Stimulated activated CD4-positive, alpha-beta T cell treated with anti-CD3 and anti-CD28 coated beads, Interleukin-1b, Interleukin-23, amount 100 ng/mL, for 1 hour (primary cell): ENCODE results near the gene PARVA.

Experiments used
- DNase-seq, 2 donors: peaks; one replicate each; pipeline ENCODE4 v3.0.0-alpha.2; 2020; ENCODE audit warnings: low read depth in 2 of 2

Gene PARVA

GRCh38 chr11:12376259-12377081 lies 901 bp upstream of the PARVA start:
- DNase-seq: no peak

GRCh38 chr11:12377824-12378593 lies 638 bp downstream of the PARVA start:
- DNase-seq: no peak

DNA sequence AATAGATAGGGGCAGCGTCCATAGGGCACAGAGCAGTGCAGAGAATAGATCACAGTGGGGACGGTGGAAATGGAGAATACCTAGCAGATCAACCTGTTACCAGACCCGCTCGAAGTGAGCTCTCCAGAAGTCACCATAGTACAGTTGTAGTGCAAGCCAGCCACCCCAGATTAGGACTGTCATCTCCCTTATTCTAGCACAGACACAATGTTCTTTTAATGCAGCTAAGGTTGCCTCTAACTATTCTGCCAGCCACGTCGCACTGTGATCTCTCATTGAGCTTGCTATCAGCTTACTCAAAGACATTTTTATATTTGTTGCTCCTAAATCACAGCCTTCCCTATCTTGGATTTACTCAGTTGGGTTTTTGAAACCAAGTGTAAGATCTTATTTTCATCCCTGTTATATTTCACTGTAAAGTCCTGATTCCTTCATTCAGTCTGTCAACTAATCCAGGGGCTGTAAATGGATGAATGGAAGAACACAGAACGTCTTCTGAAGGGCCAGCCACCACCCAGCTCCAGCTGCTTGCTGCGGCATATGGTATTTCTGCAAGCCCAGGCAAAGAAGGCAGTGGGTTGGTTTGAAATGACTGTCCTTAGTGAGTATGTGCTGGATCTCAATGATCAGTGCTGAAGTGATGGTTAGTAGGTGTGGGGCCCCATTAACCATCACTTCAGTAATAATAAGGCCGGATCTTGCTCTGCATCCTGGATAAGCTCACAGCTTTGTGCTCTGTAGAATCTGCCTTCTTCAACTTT lies 3.4 kb downstream of the PARVA start:
- no peak for DNase-seq

DNA sequence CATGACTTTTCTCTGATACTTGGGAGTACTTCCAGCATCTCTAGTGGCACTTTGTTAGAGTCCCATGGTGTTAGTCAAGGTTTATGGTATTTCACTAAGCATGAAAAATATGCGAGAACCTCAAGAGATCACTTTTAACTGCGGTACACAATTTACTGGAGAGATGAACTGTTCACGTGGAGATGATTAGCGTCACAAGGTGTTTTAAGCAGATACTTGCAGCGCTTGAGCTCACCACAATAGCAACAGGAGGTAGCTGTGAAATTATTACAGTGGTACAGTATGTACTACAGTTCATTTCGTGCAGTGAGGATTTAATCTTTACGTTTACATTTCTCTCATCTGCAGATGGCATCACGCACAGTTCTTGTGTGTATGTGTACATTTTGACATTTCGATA lies 4.5 kb downstream of the PARVA start:
- no peak for DNase-seq

GRCh38 chr11:12382451-12382850 lies 5.1 kb downstream of the PARVA start:
- DNase-seq: no peak

GRCh38 chr11:12386309-12386708 lies 8.9 kb downstream of the PARVA start:
- DNase-seq: no peak

DNA sequence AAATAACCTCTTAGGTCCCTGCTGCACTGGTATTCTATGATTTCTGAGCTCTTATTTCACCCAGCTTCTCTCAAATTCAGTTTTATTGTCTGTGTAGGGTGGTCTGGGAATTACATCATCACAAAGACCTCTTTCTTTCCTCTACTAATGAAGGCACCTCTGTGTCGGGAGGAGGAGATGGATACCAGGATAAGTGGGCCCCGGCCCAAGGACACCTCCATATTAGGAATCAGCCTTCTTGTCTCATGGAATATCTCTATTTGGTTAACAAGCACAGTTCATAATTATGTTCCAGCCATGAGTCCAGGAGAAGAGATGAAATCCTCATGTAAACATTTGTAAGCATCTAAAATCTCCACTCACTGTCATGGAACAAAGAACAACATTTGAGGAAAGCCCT lies 9.4 kb downstream of the PARVA start:
- no peak for DNase-seq

DNA sequence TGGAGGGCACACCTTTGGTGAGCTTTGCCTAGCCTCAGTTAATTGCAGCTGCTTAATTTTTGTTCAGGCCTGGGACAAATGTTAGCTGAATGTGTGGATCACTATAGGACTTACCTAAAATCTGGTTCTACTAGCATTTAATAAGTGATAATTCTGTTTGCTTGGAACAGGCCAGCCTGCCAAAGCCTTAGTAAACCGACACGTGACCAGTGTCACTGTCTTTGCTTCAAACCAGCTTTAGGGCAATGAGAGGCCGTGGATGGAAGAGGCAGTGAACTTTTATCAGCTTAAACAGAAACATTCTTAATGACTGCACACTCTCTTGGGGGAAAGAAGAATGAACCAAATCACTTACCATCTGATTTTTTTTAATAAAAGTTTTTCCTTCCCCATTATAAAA lies 10.8 kb downstream of the PARVA start:
- DNase-seq: no peak

- no peak for DNase-seq
Measured at GRCh38 chr11:12388939-12389670, 11.7 kb downstream of the PARVA start.

DNA sequence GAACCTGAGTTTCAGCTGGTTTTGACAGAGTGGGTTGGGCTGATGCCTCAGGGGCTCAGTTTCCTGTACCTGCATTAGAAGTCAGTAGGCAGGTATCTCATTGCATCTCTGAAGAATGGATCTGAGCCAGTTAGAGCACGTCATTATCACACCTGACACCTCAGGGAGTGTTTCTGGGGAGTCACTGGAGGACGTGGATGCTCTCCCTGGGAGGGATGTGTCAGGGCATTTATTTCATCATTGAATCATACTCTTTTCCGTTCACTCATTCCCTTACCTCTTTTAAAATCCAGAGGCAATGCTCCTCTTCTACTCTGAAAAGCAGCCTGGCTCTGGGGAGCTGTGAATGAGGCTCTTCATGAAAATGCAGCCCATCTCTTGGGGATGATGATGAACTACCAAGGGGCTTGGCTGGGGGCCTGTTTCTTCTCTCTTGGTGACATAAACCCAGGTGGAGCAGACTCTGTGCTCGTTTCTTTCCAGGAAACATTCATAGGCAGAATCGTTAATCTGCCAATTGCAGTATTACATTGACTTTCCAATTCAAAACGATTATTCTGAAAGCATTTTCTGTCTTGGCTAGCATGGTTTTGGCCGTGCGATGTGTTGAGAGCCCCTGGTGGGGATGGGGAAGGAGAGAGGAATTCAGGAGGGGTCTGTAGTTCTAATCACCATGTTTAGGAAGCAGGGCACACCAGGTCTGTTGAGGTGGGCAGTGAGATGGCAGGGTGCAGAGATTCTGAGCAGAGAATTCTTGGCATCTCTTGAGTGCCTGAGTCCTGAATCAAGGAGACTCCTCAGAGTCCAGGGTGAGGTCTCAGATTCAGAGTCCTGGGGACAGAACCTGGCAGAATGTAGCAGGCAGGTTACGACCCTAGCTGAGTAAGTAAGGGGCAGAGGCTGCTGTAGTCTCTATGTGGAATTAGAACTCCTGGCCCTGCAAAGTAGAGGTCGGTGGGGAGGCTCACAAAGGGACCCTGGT lies 12.6 kb downstream of the PARVA start:
- no peak for DNase-seq

DNA sequence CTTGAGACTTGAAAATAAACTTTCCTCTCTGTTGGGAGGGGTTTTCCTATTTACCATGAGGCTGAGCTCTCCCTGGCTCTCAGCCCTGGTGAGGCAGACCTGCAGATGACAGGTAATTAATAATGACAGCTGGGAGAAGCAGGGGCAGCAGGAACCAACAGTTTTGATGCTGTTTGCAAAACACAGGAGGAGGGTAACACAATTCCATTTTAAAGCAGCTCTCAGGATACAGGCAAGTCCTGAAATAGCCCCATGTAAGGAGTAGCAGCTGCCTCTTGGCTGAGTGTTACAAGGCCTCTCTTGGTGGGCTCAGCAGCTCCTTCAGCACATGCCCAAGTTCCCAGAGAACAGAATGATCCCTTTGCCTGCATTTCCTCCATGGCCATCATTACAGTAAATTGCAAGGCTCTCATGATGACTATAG lies 13.3 kb downstream of the PARVA start:
- no peak for DNase-seq

- no peak for DNase-seq
Measured at GRCh38 chr11:12392672-12393071, 15.3 kb downstream of the PARVA start.

GRCh38 chr11:12393691-12394090 lies 16.3 kb downstream of the PARVA start:
- no peak for DNase-seq

- DNase-seq: no peak
Measured at GRCh38 chr11:12394601-12395000, 17.2 kb downstream of the PARVA start.

- DNase-seq: no peak
Measured at GRCh38 chr11:12395333-12395732, 18.0 kb downstream of the PARVA start.

DNA sequence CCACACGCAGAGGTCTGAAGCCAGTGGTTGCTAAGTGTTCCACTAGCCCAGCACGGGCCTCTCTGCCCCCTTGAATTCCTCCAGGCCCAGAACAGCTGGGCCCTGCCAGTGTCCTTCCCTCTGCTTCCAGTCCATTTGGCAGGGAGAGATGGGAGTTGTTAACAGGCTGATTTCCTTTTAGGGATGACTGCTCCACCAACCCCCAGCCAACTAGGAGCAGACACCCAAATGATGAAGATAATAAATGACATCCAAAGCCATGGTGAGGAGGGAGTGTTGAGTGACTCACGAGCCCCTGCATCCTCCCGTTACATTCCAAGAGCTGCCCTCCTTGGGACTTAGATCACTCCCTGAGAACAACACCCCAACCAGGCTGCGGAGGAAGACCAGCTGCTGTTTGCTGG lies 20.6 kb downstream of the PARVA start:
- DNase-seq: no peak

DNA sequence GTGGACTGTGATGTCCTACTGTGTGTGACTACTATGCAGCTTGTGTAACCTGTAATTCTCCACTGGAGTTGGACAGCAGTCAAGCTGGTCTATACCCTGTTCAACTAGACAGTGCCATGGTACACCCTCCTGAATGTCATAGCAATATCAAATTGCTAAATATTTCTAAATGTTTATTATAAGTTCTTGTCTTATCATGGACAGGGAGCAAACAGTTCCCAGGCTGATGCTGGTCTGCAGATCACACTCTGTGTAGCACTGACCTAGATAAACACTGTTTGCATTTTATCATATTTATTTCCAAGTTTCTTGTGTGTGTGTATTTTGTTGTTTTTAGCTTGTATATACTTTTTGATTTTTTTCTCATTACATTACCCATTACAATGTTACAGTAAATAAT lies 22.0 kb downstream of the PARVA start:
- DNase-seq: no peak

DNA sequence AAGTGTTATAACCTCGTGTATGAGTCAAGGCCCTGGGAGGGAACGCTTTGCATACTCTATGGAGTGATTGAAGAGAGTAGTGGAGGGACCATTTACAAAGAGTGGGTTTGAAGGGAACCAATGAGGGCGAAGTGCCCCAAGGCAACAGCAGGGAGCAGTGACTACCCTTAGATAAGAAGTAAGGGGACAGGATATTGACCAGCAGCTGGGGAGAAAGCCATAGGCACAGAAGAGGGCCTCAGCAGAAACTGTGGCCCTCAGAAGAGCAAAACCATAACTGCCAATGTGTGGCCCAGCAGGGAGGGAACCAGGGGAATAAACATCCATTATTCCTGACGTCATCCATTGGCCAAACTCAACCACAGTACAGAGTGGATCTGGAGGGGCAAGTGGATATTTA lies 24.7 kb downstream of the PARVA start:
- no peak for DNase-seq

- no peak for DNase-seq
Measured at GRCh38 chr11:12402691-12403120, 25.3 kb downstream of the PARVA start.
